Body of pancreas (tissue), 4 donors: ENCODE results near the gene CAMK2B.

Experiments
- POLR2A ChIP-seq, 3 donors: fragments of 450-650 bp; IDR thresholded peaks; one replicate each; pipeline ENCODE4 v1.6.1; 2016; ENCODE audit warnings: antibody characterized with exemption in 3 of 3, mild to moderate bottlenecking in 2 of 3
- TF ChIP-seq, protein P1 (sequence below), 7 experiments: fragments of 450-650 bp in 4 of 7; fragments of 200-600 bp in 3 of 7; sonication (generic) in 3 of 7; IDR thresholded peaks; one replicate each; pipeline ENCODE4 v1.5.1; 2016 to 2019; ENCODE audit warnings: antibody characterized with exemption in 7 of 7

DNA sequence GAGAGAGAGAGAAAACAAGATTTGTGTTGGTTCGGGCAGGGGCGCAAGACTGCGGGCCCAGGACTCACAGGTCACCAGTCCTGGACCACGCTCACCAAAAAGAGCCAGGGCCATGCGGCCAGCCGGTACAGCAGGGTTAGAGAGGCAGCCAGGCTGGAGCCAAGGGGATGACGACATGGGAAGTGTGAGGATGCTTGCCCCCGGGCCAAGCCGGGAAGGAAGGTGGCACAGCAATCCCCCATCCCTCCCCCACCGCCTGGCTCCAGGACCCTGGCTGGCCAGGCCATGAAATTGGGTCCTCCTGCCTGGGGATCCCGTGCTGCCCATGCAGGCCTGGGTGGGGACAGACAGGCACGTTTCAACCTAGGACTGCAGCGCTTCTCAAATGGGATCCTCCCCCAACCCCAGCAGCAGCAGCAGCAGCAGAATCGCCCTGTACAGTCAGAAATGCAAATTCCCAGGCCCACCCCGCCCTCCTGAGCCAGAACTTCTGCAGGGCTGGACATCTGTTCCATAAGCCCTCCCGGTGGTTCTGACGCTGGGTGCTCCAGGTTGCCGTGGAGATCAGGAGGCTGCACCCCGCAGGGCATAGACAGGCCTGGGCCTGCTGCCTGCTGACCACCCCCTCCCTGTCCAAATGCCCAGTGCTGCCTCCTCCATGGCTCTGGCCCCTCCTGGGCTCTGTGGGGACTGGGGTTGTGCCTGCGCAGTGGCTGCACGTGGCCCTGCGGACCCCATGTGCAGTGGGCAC is 89.6 kb downstream of the CAMK2B start:
- TF ChIP-seq, protein P1, sequence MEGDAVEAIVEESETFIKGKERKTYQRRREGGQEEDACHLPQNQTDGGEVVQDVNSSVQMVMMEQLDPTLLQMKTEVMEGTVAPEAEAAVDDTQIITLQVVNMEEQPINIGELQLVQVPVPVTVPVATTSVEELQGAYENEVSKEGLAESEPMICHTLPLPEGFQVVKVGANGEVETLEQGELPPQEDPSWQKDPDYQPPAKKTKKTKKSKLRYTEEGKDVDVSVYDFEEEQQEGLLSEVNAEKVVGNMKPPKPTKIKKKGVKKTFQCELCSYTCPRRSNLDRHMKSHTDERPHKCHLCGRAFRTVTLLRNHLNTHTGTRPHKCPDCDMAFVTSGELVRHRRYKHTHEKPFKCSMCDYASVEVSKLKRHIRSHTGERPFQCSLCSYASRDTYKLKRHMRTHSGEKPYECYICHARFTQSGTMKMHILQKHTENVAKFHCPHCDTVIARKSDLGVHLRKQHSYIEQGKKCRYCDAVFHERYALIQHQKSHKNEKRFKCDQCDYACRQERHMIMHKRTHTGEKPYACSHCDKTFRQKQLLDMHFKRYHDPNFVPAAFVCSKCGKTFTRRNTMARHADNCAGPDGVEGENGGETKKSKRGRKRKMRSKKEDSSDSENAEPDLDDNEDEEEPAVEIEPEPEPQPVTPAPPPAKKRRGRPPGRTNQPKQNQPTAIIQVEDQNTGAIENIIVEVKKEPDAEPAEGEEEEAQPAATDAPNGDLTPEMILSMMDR (IDR thresholded peaks at IDR 0.05), result no peak
- no peak for TF ChIP-seq POLR2A (IDR thresholded peaks at IDR 0.05)
